Left ventricle myocardium inferior (tissue), 1 donor: Measurements from ENCODE around the gene RAP2A. TPM values are rescaled to one million over a fixed set of nuclear protein-coding genes. Genes with fewer than 3 reads are reported as not detected.

Source experiments
- DNase-seq: peaks from one replicate; pipeline ENCODE4 v3.0.0-alpha.2; 2020
- H3K27ac ChIP-seq: fragments of 200-600 bp; replicated peaks from 2 replicates; pipeline ENCODE4 v1.8.0; 2021
- H3K27me3 ChIP-seq: fragments of 200-600 bp; 2 replicates; pipeline ENCODE4 v1.8.0; 2021; ENCODE audit warnings: low read depth
- H3K36me3 ChIP-seq: fragments of 200-600 bp; 2 replicates; pipeline ENCODE4 v1.8.0; 2021
- H3K4me1 ChIP-seq: fragments of 200-600 bp; 2 replicates; pipeline ENCODE4 v1.8.0; 2021
- H3K4me3 ChIP-seq: fragments of 200-600 bp; 2 replicates; pipeline ENCODE4 v1.8.0; 2021; ENCODE audit warnings: mild to moderate bottlenecking, moderate library complexity
- H3K9me3 ChIP-seq: fragments of 200-600 bp; replicated peaks from 2 replicates; pipeline ENCODE4 v1.8.0; 2021
- intact Hi-C: fragments of 100-400 bp; cut with micrococcal nuclease; formaldehyde crosslinking; loops from one replicate; pipeline ENCODE4 v1.11.0; 2022
- total RNA-seq: library from RNA; stranded (reverse); fragmentation: NEBNext Ultra II Directional; extraction: Animal tissue kit (Norgen Biotek cat#: 25700); gene quantifications from one replicate; pipeline ENCODE4 v1.2.1, GENCODE V29; 2021
- TF ChIP-seq, protein P1 (sequence below): fragments of 200-600 bp; IDR thresholded peaks from 2 replicates; pipeline ENCODE4 v1.8.0; 2021; ENCODE audit warnings: antibody characterized with exemption, mild to moderate bottlenecking, borderline replicate concordance
- donor health status: DM: no; HTN: yes; CAD: no; lungs with severe emphysema.

Gene RAP2A
- total RNA-seq, 1 donor from 2014 or later: 15.1 TPM

DNA sequence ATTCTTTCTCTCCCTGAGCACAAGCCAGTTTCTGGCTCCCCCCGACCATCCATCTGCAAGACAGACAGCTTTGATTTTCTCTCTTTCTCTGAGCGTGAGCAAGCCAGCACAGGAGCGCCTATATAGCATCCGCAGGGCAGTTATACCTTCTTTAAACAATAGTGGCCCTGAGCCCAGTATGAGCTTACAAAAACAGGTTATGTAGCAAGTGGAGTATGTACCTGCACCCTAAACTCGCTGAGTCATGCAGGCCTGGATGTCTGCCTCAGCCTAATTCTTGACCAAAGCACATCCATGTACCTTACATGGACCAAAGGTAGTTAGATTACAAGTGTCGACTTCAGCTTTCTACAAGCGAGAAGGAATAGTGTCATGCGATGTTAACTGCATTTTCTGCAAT, 61.7 kb downstream of the RAP2A start:
- H3K27me3 ChIP-seq: no peaks in the 10 kb centered on the region
- no peak overlapping the region for H3K4me3 ChIP-seq
- intact Hi-C loops: no loop called here
- no peak overlapping the region for H3K27ac ChIP-seq
- H3K9me3 ChIP-seq: peaks cover 11% of the 10 kb centered on the region
- H3K4me1 ChIP-seq: no peaks in the 10 kb centered on the region
- TF ChIP-seq, protein P1, sequence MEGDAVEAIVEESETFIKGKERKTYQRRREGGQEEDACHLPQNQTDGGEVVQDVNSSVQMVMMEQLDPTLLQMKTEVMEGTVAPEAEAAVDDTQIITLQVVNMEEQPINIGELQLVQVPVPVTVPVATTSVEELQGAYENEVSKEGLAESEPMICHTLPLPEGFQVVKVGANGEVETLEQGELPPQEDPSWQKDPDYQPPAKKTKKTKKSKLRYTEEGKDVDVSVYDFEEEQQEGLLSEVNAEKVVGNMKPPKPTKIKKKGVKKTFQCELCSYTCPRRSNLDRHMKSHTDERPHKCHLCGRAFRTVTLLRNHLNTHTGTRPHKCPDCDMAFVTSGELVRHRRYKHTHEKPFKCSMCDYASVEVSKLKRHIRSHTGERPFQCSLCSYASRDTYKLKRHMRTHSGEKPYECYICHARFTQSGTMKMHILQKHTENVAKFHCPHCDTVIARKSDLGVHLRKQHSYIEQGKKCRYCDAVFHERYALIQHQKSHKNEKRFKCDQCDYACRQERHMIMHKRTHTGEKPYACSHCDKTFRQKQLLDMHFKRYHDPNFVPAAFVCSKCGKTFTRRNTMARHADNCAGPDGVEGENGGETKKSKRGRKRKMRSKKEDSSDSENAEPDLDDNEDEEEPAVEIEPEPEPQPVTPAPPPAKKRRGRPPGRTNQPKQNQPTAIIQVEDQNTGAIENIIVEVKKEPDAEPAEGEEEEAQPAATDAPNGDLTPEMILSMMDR: no peak
- DNase-seq: no peak
- no peaks in the 10 kb centered on the region for H3K36me3 ChIP-seq

DNA sequence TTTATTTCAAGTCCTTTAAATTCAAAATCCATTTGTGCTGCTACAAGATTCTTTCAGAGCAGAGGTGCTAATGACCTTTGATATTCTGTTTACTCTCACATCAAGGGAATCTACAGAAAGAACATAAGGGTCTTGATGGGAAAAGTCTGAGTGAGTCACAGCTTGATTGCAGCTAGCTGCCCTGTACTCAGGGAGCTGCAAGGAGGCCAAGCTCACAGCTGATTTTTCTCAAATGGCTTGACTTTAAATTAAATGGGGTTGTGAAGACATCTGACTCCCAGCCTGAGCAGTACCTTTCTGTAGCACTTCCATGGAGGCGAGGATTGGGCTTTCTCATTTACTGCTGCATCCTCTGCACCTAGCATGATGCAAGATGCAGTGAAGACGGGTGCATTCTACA, 62.5 kb downstream of the RAP2A start:
- no peaks in the 10 kb centered on the region for H3K4me1 ChIP-seq
- no peaks in the 10 kb centered on the region for H3K27me3 ChIP-seq
- H3K36me3 ChIP-seq: no peaks in the 10 kb centered on the region
- H3K27ac ChIP-seq: no peak overlapping the region
- intact Hi-C loops: no loop called here
- no peak for DNase-seq
- TF ChIP-seq, protein P1: no peak
- peaks cover 2% of the 10 kb centered on the region for H3K9me3 ChIP-seq
- H3K4me3 ChIP-seq: no peak overlapping the region

DNA sequence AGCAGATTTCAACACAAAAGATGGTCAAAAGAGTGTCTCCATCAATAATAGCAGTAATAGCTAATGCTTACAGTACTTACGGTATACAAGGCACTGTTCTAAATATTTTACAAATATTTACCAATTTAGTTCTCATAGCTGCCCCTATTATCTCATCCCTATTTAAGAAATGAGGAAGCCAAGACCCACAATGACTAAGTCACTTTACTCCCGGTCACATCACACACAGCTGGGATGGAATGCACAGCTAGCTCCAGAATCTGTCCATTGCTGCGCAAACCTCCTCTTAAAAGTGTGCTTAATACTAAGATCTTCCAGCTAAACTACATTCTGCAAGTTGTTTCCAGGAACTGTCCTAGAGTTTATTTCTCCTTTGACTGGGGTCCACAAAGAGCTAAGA, 63.4 kb downstream of the RAP2A start:
- Histone ChIP-seq H3K27me3 (no peaks in the 10 kb centered on the region), H3K4me3 (no peak overlapping the region), H3K27ac (no peak overlapping the region), H3K36me3 (no peaks in the 10 kb centered on the region), H3K9me3 (no peaks in the 10 kb centered on the region), H3K4me1 (peaks cover under 1% of the 10 kb centered on the region)
- intact Hi-C loops: no loop called here
- DNase-seq: no peak
- TF ChIP-seq, protein P1: no peak

DNA sequence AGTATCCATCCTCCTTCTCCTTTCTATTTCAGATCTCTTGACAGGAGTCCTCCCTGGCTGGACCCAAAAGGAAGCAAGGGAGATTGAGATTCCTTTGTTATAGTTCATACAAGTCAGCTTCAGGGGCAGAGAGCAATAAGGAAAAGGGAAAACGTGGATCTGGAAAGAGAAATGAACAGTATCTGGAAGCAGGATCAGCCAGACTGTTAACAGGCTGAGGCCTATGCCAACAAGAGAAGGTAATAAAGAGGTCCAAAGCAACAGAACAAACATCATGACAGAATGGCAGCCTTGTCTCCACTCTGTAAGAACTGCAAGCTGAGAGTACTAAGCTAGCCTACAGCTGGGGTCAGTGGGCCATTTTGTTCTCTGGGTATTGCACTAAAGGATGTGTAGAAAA, 64.5 kb downstream of the RAP2A start:
- Histone ChIP-seq H3K27me3 (no peaks in the 10 kb centered on the region), H3K4me3 (no peak overlapping the region), H3K27ac (no peak overlapping the region), H3K4me1 (peaks cover 6% of the 10 kb centered on the region), H3K36me3 (no peaks in the 10 kb centered on the region), H3K9me3 (no peaks in the 10 kb centered on the region)
- intact Hi-C loops: no loop called here
- no peak for DNase-seq
- TF ChIP-seq, protein P1: no peak

DNA sequence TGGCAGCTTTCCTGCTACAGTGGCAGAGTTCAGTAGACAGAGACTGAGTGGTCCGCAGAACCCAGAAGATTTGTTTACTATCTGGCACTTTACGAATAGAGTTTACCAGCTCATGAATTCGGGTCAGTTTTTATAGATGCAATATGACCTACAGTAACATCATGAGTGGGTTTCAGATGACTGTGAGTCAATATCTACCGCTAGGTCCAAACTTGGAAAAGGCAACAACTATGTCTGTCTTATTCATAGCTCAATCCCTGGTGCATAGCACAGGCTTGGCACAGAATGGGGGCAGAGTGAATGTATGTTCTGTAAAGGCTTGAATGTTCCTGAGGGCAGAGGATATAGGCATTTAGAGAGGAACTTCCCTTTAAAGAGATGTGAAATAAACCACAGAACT, 65.2 kb downstream of the RAP2A start:
- Histone ChIP-seq H3K27ac (no peak overlapping the region), H3K4me3 (no peak overlapping the region), H3K4me1 (peaks cover 6% of the 10 kb centered on the region), H3K36me3 (no peaks in the 10 kb centered on the region), H3K9me3 (no peaks in the 10 kb centered on the region), H3K27me3 (no peaks in the 10 kb centered on the region)
- no peak for DNase-seq
- TF ChIP-seq, protein P1: no peak
- intact Hi-C loops: no loop called here

DNA sequence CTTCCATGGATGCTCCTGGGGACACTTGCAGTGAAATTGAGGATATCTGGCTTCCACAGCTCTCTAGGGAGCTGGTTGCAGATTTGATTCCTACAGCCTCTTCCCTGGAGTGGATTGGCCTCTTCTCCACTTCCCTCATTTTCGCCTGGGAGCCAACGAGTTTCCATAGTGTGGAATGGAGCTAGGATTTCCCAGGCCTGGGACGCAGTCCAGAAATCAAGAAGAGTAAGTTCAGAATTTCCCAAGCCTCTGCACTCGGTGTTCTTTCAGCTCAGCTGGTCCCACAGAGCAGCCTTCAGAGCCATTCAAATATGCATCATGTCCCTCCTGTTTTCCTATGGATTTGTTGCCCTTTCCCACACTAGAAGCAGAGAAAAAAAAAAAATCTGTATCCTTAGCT, 68.2 kb downstream of the RAP2A start:
- H3K36me3 ChIP-seq: no peaks in the 10 kb centered on the region
- DNase-seq: peak; percentile 43
- no peaks in the 10 kb centered on the region for H3K9me3 ChIP-seq
- H3K27ac ChIP-seq: peak overlapping the region; percentile 64
- H3K27me3 ChIP-seq: no peaks in the 10 kb centered on the region
- H3K4me3 ChIP-seq: no peak overlapping the region
- intact Hi-C loops: no loop called here
- H3K4me1 ChIP-seq: peaks cover 6% of the 10 kb centered on the region
- TF ChIP-seq, protein P1: no peak
